Stimulated activated CD4-positive, alpha-beta T cell treated with anti-CD3 and anti-CD28 coated beads, Interleukin-15, amount 100 ng/mL, for 24 hours (primary cell): ENCODE data around the gene FAM3C.
A peak's percentile ranks its signal among the peaks of the same experiment; 100 is the strongest.
"Not testable (repeated sequence)": the region's sequence is repeated elsewhere in the genome, so short reads cannot be mapped to it uniquely, and the experiment has no call there.

Experiments used
- DNase-seq: peaks from one replicate; pipeline ENCODE4 v3.0.0-alpha.2; 2020

FAM3C gene

DNA sequence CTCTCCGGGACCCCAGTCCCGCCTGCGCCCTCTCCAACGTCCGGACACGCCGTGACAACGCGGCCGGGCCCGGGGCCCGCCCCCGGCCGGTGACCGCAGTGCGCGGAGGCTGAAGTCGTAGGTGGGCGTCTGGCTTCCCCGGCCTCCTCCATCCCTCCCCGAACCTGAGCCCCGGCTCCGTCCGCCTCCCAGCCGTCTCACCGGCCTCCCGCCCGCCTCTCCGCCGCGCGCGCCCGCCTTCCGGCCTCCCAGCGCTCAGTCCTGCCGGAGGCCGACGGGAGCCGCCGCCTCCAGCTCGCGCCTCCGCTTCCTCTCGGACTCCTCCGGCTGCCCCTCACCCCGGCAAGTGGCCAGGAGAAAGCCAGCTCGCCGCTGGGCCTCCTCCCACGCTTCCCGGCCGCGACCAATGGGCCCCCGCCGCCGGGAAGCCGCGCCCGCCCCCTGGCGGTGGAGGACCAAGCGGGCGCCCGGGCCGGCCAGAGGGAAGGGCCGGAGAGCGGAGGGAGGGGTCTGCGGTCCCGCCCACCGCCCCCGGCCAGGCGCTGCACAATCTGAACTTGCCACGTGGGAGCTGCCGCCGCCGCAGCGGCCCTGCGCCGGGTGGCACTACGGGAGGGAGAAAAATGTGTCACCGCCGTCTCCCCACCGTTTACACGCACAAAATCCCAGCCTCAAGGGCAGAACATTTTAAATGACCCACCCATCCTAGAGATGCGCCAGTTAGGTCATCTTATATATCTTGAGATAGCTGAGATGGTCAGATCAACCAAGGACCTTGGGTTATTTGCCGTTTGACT lies at the start of gene FAM3C:
Gene FAM3C, minus strand, starts transcription at position 348 of the 797 bp plus-strand sequence. CDS start 13,339 bp downstream, outside the sequence.
- peak; percentile 91 for DNase-seq

- no peak for DNase-seq
Observed at GRCh38 chr7:121442845-121443244, 46.7 kb upstream of the FAM3C start.

DNA sequence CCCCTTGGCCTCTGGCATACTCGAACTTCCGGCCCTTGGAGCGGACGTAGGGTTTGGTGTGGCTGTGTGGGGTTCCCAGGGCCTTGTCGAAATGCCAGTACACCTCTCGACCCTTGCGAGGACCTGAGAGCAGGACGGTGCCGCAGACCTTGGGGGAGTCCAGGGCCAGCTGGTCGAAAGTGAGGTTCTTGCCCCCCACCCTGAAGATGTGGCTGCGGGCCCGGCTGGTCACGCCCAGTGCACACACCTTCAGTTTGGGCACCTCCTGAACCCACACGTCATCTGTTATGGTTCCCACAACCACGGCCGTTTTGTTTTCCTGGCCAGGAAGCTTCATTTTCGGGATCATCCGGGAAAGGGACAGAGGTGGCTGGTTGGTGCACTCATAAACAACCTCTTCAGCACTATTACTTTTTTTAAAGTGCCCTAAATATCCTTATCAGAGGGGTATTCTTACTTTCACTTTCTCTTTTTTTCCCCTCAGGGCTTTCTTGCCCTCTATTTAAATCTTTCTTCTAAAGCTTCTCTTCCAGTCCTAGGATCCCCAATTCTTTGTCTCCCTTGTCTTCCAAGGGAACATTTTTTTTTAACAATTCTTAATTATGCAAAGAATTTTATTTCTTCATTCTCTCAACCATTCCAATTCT lies 44.9 kb upstream of the FAM3C start:
- no peak for DNase-seq

- DNase-seq = peak; percentile 72
Observed at GRCh38 chr7:121438043-121438955, 42.2 kb upstream of the FAM3C start.

- no peak for DNase-seq
Observed at GRCh38 chr7:121437470-121437869, 41.4 kb upstream of the FAM3C start.

- no peak for DNase-seq
Observed at GRCh38 chr7:121436688-121437087, 40.6 kb upstream of the FAM3C start.

DNA sequence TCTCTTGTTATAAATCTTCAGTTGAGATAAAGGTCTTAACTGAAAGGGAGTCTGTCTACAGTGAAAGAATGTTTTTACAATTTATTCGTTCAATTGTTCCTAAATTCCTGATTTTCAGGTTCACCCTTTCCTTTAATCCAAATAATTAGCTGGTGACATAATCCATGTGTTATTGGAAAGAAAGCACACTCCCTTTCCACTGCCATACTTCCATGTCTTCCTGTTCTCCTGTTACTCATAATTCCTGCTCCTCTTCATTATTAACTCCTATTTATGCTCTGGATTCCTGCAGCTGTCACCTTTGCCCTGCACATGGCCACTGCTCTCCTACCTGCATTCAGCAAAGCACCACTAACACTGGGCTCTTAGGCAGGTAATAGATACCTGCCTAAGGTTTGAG lies 40.0 kb upstream of the FAM3C start:
- DNase-seq = no peak

DNA sequence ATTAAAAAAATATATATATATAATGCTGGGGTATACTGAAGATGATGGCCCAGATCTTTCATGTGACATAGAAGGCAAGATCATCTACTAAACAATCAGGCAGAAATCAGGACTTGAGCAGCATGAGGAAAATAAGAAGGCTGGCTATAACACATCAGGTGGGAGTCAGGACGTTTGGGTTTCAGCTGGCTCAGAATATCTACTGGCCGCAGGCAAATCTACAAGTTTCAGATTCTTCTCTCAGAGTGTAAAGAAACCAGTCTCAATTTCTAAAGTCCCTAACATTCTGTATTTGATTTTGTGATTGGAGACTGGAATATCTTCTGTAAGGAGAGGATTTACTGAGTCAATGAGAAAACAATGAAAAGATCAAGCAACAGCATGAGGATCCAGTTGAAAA lies 37.7 kb upstream of the FAM3C start:
- no peak for DNase-seq

- DNase-seq = not testable (repeated sequence)
Observed at GRCh38 chr7:121432486-121432885, 36.4 kb upstream of the FAM3C start.

GRCh38 chr7:121431996-121432395 lies 35.9 kb upstream of the FAM3C start:
- no peak for DNase-seq

DNA sequence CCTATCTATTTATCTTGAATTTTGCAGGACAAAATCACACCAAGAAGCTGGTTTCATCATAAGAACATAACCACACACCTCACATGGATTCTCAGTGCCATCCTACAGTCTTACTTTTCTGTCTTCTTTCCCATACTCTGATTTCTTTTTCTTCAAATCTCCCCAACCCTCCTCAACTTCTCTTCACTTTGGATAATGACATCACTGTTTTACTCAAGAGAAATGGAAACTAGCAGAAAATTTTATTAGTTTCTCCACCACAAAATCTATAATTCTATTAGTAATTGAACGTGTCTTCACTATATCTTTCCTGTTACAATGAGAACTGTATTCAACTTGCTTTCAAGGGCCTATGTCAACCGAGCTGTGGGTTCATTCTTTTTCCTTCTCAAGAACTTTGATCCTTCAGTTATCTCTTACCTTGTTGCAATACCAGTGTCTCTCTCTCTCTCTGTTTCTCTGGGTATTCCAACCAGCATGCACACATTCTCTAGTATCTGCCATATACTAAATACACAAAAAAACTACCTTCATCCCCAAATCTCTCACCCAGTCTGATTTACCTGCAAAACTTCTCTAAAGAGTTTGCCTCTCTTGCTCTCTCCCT lies 35.4 kb upstream of the FAM3C start:
- DNase-seq = no peak

- DNase-seq = no peak
Observed at GRCh38 chr7:121430558-121430957, 34.5 kb upstream of the FAM3C start.

GRCh38 chr7:121429798-121430197 lies 33.7 kb upstream of the FAM3C start:
- DNase-seq = no peak

DNA sequence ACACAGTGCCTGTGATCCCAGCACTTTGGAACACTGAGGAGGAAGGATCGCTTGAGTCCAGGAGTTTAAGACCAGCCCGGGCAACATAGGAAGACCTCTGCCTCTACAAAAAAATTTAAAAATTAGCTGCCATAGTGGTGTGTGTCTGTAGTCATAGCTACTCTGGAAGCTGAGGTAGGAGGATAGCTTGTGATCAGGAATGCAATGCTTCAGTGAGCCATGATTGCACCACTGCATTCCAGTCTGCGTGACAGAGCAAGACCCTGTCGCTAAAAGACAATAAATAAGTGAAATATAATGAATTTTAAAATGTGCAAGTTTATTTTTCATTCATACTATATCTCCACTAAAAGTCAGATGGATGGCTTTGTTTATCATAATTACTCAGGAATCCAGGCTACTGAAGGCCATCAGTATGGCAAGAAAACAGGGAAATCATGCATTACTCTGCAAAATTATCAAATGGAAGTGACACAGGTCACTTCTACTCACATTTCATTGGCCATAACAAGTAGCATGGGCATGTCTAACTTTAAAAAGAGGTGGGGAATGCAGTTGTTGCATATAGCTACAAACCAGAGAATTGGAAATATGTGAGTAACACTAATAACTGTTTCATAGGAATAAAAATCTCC lies 32.9 kb upstream of the FAM3C start:
- no peak for DNase-seq

GRCh38 chr7:121421743-121422142 lies 25.6 kb upstream of the FAM3C start:
- DNase-seq = not testable (repeated sequence)

GRCh38 chr7:121420976-121421375 lies 24.9 kb upstream of the FAM3C start:
- no peak for DNase-seq

DNA sequence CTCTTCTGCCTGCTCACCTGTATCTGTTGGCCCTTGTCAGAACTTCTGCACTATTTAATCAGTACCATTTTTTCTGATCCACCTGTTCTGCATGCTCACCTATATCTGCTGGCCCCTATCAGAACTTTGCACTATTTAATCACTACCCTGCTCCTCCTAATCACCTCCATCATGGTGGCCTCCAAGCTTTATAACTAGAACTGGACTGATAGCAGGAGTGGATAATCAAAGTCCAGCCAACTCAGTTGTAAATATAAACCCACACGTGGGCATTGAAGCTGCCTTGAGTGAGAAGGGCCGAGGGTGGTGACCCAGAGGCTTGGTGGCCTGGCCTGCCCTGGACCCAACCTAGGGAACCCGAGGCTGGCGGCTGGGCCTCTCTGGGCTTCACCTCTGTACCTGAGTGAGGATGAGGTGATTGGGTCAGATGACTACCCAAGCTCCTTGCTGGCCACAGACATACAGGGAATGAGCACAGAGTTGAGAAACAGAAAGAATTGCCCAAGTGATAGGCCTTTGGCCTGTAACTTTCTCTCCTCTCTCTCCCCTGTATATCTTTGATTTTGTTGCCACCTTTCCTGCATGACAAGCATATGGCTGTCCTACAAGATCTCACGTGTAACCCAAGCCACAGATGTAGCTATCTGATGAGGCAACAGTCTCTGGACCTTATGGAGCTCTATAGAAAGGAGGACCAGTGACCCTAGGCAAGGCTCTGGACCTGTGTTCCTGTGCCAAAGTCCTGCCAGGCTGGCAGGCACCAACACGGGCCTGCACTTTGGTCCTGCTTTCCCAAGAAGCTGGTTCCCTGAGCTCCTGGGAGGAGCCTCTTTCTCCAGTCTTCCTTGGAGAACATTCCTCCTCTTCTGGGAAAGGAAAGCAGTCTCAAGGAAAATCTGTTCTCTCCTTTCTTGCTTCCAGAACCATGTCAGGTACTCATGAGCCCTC lies 23.4 kb upstream of the FAM3C start:
- no peak for DNase-seq

- DNase-seq = no peak
Observed at GRCh38 chr7:121416533-121416932, 20.4 kb upstream of the FAM3C start.

- DNase-seq = no peak
Observed at GRCh38 chr7:121414436-121414835, 18.3 kb upstream of the FAM3C start.

GRCh38 chr7:121411597-121411979 lies 15.5 kb upstream of the FAM3C start:
- DNase-seq = no peak
